HEK293 (cell line): Measurements from ENCODE around the gene GALK1.
"Not testable (repeated sequence)": the region's sequence is repeated elsewhere in the genome, so short reads cannot be mapped to it uniquely, and the experiment has no call there.

Experiments
- SCRT1 ChIP-seq: fragments of 450-650 bp; formaldehyde crosslinking; IDR thresholded peaks from 2 replicates; pipeline ENCODE4 v1.5.1; 2016; ENCODE audit warnings: missing biosample characterization, missing genetic modification characterization, borderline replicate concordance
- SP3 ChIP-seq: fragments of 450-650 bp; formaldehyde crosslinking; IDR thresholded peaks from 2 replicates; pipeline ENCODE4 v1.5.1; 2016; ENCODE audit warnings: missing biosample characterization, missing genetic modification characterization
- ZNF24 ChIP-seq: fragments of 450-650 bp; formaldehyde crosslinking; IDR thresholded peaks from 2 replicates; pipeline ENCODE4 v1.5.1; 2016; ENCODE audit warnings: missing biosample characterization, missing genetic modification characterization
- ZNF558 ChIP-seq: fragments of 450-650 bp; formaldehyde crosslinking; IDR thresholded peaks from 2 replicates; pipeline ENCODE4 v1.5.1; 2016; ENCODE audit warnings: missing biosample characterization, missing genetic modification characterization
- ZNF600 ChIP-seq: fragments of 450-650 bp; formaldehyde crosslinking; IDR thresholded peaks from 2 replicates; pipeline ENCODE4 v1.5.1; 2016; ENCODE audit warnings: missing biosample characterization, missing genetic modification characterization
- ZNF624 ChIP-seq: fragments of 450-650 bp; formaldehyde crosslinking; IDR thresholded peaks from 2 replicates; pipeline ENCODE4 v1.5.1; 2017; ENCODE audit warnings: missing biosample characterization, missing genetic modification characterization
- ZNF670 ChIP-seq: fragments of 450-650 bp; formaldehyde crosslinking; IDR thresholded peaks from 2 replicates; pipeline ENCODE4 v1.5.1; 2016; ENCODE audit warnings: missing biosample characterization, missing genetic modification characterization, low read depth
- ZNF785 ChIP-seq: fragments of 450-650 bp; formaldehyde crosslinking; IDR thresholded peaks from 2 replicates; pipeline ENCODE4 v1.5.1; 2016; ENCODE audit warnings: missing biosample characterization, missing genetic modification characterization
- TF ChIP-seq, protein P1 (sequence below): fragments of 450-650 bp; formaldehyde crosslinking; IDR thresholded peaks from 2 replicates; pipeline ENCODE4 v1.5.1; 2016; ENCODE audit warnings: missing biosample characterization, missing genetic modification characterization
- TF ChIP-seq, protein P2 (sequence below): fragments of 450-650 bp; formaldehyde crosslinking; IDR thresholded peaks from 2 replicates; pipeline ENCODE4 v1.5.1; 2016; ENCODE audit warnings: missing biosample characterization, missing genetic modification characterization
- TF ChIP-seq, protein P3 (sequence below): fragments of 450-650 bp; formaldehyde crosslinking; IDR thresholded peaks from 2 replicates; pipeline ENCODE4 v1.5.1; 2016; ENCODE audit warnings: missing biosample characterization, missing genetic modification characterization
- TF ChIP-seq, protein P4 (sequence below): fragments of 450-650 bp; formaldehyde crosslinking; IDR thresholded peaks from 2 replicates; pipeline ENCODE4 v1.5.1; 2016; ENCODE audit warnings: missing biosample characterization, missing genetic modification characterization, low read depth

DNA sequence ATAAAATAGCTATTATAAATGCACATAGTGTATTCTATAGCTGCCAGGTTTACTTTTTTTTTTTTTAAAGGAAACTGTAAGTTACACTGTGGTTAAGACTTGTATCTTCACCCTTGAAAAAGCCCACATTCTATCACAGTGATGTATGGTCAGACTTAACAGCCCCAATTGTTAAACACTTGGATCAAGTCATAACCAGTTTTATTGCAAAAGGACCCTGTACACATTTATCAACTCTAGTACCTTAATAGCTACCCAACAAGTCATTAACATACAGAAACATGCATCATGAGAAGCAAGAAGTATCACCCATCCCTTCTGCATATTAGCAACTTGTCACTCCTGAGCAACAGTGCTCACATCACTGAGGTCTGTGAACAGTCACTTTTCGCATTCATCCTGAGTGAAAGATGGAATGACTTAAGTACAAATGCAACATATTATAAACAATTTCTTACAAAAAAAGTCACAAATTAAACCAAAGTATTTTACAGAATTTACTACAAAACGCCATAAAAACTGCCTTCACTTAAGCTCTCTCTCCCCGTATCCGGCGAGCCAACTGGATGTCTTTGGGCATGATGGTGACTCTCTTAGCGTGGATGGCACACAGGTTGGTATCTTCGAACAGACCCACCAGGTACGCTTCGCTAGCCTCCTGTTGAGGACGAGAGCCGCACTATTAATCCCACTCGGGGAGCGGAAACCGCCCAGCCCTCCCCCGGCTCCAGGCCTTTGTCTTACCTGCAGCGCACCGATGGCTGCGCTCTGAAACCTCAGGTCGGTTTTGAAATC is 13.3 kb upstream of the GALK1 start:
- TF ChIP-seq, protein P1, sequence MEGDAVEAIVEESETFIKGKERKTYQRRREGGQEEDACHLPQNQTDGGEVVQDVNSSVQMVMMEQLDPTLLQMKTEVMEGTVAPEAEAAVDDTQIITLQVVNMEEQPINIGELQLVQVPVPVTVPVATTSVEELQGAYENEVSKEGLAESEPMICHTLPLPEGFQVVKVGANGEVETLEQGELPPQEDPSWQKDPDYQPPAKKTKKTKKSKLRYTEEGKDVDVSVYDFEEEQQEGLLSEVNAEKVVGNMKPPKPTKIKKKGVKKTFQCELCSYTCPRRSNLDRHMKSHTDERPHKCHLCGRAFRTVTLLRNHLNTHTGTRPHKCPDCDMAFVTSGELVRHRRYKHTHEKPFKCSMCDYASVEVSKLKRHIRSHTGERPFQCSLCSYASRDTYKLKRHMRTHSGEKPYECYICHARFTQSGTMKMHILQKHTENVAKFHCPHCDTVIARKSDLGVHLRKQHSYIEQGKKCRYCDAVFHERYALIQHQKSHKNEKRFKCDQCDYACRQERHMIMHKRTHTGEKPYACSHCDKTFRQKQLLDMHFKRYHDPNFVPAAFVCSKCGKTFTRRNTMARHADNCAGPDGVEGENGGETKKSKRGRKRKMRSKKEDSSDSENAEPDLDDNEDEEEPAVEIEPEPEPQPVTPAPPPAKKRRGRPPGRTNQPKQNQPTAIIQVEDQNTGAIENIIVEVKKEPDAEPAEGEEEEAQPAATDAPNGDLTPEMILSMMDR (tag by site-specific recombination) = not testable (repeated sequence)
- not testable (repeated sequence) for TF ChIP-seq ZNF600 (tag by site-specific recombination); SP3; ZNF785 (tag by site-specific recombination); ZNF624 (tag by site-specific recombination); ZNF24; SCRT1 (tag by site-specific recombination); ZNF558 (tag by site-specific recombination); ZNF670 (tag by site-specific recombination)
- TF ChIP-seq, protein P2, sequence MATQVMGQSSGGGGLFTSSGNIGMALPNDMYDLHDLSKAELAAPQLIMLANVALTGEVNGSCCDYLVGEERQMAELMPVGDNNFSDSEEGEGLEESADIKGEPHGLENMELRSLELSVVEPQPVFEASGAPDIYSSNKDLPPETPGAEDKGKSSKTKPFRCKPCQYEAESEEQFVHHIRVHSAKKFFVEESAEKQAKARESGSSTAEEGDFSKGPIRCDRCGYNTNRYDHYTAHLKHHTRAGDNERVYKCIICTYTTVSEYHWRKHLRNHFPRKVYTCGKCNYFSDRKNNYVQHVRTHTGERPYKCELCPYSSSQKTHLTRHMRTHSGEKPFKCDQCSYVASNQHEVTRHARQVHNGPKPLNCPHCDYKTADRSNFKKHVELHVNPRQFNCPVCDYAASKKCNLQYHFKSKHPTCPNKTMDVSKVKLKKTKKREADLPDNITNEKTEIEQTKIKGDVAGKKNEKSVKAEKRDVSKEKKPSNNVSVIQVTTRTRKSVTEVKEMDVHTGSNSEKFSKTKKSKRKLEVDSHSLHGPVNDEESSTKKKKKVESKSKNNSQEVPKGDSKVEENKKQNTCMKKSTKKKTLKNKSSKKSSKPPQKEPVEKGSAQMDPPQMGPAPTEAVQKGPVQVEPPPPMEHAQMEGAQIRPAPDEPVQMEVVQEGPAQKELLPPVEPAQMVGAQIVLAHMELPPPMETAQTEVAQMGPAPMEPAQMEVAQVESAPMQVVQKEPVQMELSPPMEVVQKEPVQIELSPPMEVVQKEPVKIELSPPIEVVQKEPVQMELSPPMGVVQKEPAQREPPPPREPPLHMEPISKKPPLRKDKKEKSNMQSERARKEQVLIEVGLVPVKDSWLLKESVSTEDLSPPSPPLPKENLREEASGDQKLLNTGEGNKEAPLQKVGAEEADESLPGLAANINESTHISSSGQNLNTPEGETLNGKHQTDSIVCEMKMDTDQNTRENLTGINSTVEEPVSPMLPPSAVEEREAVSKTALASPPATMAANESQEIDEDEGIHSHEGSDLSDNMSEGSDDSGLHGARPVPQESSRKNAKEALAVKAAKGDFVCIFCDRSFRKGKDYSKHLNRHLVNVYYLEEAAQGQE (tag by site-specific recombination) = not testable (repeated sequence)
- TF ChIP-seq, protein P3, sequence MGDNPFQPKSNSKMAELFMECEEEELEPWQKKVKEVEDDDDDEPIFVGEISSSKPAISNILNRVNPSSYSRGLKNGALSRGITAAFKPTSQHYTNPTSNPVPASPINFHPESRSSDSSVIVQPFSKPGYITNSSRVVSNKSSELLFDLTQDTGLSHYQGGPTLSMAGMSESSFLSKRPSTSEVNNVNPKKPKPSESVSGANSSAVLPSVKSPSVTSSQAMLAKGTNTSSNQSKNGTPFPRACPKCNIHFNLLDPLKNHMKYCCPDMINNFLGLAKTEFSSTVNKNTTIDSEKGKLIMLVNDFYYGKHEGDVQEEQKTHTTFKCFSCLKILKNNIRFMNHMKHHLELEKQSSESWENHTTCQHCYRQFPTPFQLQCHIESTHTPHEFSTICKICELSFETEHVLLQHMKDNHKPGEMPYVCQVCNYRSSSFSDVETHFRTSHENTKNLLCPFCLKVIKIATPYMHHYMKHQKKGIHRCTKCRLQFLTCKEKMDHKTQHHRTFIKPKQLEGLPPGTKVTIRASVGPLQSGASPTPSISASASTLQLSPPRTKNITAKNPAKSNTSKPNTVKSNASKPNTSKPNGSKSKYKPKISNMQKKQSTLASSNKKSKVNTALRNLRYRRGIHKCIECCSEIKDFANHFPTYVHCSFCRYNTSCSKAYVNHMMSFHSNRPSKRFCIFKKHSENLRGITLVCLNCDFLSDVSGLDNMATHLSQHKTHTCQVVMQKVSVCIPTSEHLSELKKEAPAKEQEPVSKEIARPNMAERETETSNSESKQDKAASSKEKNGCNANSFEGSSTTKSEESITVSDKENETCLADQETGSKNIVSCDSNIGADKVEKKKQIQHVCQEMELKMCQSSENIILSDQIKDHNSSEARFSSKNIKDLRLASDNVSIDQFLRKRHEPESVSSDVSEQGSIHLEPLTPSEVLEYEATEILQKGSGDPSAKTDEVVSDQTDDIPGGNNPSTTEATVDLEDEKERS (tag by site-specific recombination) = not testable (repeated sequence)
- TF ChIP-seq, protein P4, sequence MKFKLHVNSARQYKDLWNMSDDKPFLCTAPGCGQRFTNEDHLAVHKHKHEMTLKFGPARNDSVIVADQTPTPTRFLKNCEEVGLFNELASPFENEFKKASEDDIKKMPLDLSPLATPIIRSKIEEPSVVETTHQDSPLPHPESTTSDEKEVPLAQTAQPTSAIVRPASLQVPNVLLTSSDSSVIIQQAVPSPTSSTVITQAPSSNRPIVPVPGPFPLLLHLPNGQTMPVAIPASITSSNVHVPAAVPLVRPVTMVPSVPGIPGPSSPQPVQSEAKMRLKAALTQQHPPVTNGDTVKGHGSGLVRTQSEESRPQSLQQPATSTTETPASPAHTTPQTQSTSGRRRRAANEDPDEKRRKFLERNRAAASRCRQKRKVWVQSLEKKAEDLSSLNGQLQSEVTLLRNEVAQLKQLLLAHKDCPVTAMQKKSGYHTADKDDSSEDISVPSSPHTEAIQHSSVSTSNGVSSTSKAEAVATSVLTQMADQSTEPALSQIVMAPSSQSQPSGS (tag by site-specific recombination) = not testable (repeated sequence)
